Naive B cell (primary cell): ENCODE data around the gene LMO7. TPM values are rescaled to one million over a fixed set of nuclear protein-coding genes. Genes with fewer than 3 reads are reported as not detected.
"Not testable (repeated sequence)": the region's sequence is repeated elsewhere in the genome, so short reads cannot be mapped to it uniquely, and the experiment has no call there.

Experiments
- ATAC-seq, 2 donors: fragments of 150-1000 bp; cut with Tn5 transposase; 2 replicates each; pipeline ENCODE4 v1.10.0; 2021; ENCODE audit warnings: low read depth in 2 of 2, mild to moderate bottlenecking in 2 of 2, moderate library complexity in 2 of 2
- DNase-seq: peaks from one replicate; pipeline ENCODE4 v3.0.0; 2022
- H3K27ac Mint-ChIP-seq, 6 donors: one replicate each; pipeline ENCODE4 v1.8.0; 2020 to 2022; ENCODE audit warnings: mild to moderate bottlenecking in 6 of 6, mixed read lengths in 6 of 6, moderate library complexity in 5 of 6, inconsistent platforms in 2 of 6
- H3K27me3 Mint-ChIP-seq, 3 donors: one replicate each; pipeline ENCODE4 v1.8.0; 2021 to 2022; ENCODE audit warnings: mixed read lengths in 3 of 3, mild to moderate bottlenecking in 1 of 3
- H3K36me3 Mint-ChIP-seq, 2 donors: one replicate each; pipeline ENCODE4 v1.8.0; 2020 to 2022; ENCODE audit warnings: mixed read lengths in 2 of 2, inconsistent platforms in 1 of 2, mild to moderate bottlenecking in 1 of 2
- H3K4me1 Mint-ChIP-seq, 3 donors: one replicate each; pipeline ENCODE4 v1.8.0; 2020 to 2022; ENCODE audit warnings: mixed read lengths in 3 of 3, inconsistent platforms in 1 of 3, mild to moderate bottlenecking in 1 of 3, moderate library complexity in 1 of 3
- H3K4me3 Mint-ChIP-seq, 8 donors: one replicate each; pipeline ENCODE4 v1.8.0; 2020 to 2022; ENCODE audit warnings: mild to moderate bottlenecking in 8 of 8, mixed read lengths in 8 of 8, moderate library complexity in 8 of 8, inconsistent platforms in 2 of 8
- H3K9me3 Mint-ChIP-seq, 7 donors: one replicate each; pipeline ENCODE4 v1.8.0; 2020 to 2022; ENCODE audit warnings: mixed read lengths in 7 of 7, mild to moderate bottlenecking in 5 of 7, inconsistent platforms in 2 of 7, moderate library complexity in 1 of 7
- polyA plus RNA-seq, 6 donors: library from polyadenylated mRNA; unstranded; fragments of 300-500 nt; fragmentation: Illumina TruSeq; gene quantifications; one replicate each; pipeline ENCODE4 v1.2.3, GENCODE V29; 2021; ENCODE audit warnings: low read depth in 6 of 6

The LMO7 gene
- polyA plus RNA-seq, 6 donors from 2014 or later = 6.8 to 9.6 (median 9.4) TPM; not detected in 1

DNA sequence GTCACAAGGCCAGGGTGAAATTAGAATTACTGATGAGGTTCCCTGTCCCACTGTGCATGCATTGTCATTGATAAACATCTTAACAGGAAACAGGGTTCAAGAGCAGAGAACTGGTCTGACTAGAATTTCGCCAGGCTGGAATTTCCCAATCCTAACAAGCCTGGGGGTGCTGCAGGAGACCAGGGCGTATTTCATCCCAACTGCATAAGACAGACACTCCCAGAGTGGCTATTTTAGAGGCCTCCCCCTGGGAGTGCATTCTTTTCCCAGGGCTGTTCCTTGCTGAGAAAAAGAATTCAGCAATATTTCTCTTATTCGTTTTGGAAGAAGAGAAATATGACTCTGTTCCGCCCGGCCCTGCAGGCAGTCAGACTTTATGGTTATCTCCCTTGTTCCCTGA, 144.0 kb downstream of the LMO7 start:
- not testable (repeated sequence) for H3K4me1 Mint-ChIP-seq, DNase-seq, H3K27ac Mint-ChIP-seq, ATAC-seq, H3K27me3 Mint-ChIP-seq
- Mint-ChIP-seq H3K36me3 (peaks cover 7 to 14% of the 10 kb centered on the region in 2 donors), H3K9me3 (peaks cover 0 to 33% (median 25%) of the 10 kb centered on the region in 7 donors), H3K4me3 (peak overlapping the region in 1 of 8 donors; percentile 40)

DNA sequence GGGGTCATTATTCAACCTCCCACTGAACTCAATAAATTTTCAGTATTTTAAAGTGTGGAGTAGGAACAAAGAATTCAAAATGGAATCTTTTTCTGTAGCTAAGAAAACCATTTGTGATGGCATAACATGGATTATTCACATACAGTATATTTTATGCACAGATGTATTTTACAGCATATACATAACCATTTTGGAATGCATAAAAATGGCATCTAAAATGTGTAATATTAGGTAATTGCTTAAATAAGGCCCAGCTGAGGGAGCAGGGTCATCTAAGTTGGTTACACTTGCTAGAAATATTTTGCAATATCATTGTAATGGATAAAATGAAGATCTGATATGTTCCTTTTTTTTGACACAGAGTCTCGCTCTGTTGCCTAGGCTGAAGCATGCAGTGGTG, 146.9 kb downstream of the LMO7 start:
- ATAC-seq = no peak

DNA sequence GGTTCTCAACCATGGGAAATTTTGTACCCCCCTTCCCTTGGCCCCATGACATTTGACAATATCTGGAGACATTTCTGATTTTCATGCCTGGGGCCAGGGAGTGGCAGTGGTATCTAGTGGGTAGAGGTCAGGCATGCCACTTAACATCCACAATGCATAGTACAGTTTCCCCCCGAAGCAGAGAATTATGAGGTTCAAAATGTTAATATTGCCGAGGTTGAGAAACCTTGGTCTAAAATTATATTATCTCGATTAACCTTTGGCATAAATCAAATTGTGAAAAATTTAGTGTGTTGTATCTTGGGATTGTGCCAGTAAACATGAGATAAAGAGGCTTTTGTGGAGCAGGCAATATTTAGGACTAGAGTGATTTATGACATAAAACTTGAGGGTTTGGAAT, 147.9 kb downstream of the LMO7 start:
- Mint-ChIP-seq H3K4me1 (no peaks in the 10 kb centered on the region), H3K36me3 (peaks cover 7 to 14% of the 10 kb centered on the region in 2 donors), H3K9me3 (peaks cover 0 to 27% (median 19%) of the 10 kb centered on the region in 7 donors), H3K27ac (peak overlapping the region in 1 of 6 donors; percentile 25), H3K4me3 (no peak overlapping the region), H3K27me3 (no peaks in the 10 kb centered on the region)
- ATAC-seq = no peak
- no peak for DNase-seq

More for the DNA sequence above, 146.9 kb downstream of the LMO7 start:
- Mint-ChIP-seq H3K27ac (no peak overlapping the region), H3K4me3 (no peak overlapping the region), H3K9me3 (peaks cover 0 to 33% (median 25%) of the 10 kb centered on the region in 7 donors), H3K36me3 (peaks cover 7 to 14% of the 10 kb centered on the region in 2 donors), H3K4me1 (no peaks in the 10 kb centered on the region), H3K27me3 (no peaks in the 10 kb centered on the region)
- DNase-seq = no peak

DNA sequence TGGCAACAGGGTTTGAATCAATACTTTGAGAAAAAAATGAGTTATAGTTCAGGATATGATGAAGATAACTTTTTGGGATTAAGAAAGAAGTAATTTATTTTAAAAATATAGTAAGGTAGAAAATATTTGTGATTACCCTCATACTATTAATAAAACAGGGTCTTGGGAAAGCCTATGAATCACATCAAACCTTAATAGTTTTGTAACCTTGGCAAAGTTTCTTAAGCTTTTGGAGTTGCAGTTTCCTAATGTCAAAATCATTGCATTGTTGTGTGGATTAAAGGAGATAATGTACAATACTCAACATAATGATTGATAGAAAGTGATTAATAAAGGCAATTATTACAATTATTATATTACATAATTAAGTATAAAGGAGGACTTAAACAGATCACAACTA, 149.0 kb downstream of the LMO7 start:
- H3K4me1 Mint-ChIP-seq = no peaks in the 10 kb centered on the region
- H3K9me3 Mint-ChIP-seq = peaks cover 0 to 16% (median 10%) of the 10 kb centered on the region in 7 donors
- no peak overlapping the region for H3K4me3 Mint-ChIP-seq
- peaks cover 3 to 7% of the 10 kb centered on the region in 2 donors for H3K36me3 Mint-ChIP-seq
- H3K27me3 Mint-ChIP-seq = no peaks in the 10 kb centered on the region
- H3K27ac Mint-ChIP-seq = no peak overlapping the region
- DNase-seq (no peak), ATAC-seq (no peak)

DNA sequence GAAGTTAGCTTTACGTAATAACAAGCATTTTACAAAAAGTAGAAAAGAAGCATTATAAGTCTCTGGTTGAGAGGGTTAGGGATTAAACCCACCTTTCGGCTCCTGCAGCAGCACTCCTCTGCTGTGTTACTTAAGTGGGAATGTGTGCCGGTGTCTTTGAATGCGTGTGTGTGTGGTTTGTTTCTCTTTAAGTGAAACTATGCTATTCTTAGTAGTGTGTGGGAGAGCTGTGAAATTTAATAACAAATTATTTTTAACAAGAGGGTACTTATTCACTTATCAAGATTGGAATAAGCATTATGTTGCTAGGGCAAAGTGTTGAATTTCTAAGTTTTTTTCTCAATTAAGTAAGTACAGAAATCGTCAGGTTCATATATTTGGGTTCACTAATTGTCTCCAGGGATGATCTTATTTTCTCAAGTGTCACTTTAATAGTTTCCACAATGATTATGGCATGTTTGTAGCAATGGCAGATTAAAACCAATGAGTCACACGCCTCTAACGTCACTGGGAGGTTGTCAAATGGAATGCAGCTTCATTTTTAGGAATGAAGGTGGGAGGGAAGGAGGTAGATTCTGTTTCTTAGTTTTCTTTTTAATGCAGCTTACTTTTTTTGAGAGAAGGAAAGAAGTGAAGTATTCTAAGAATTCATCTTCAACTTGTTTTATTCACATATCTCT, 151.3 kb downstream of the LMO7 start:
- ATAC-seq = no peak
- no peak overlapping the region for H3K27ac Mint-ChIP-seq
- peaks cover 0 to 3% of the 10 kb centered on the region in 2 donors for H3K36me3 Mint-ChIP-seq
- no peak overlapping the region for H3K4me3 Mint-ChIP-seq
- H3K27me3 Mint-ChIP-seq = no peaks in the 10 kb centered on the region
- DNase-seq = no peak
- peaks cover 0 to 5% (median 3%) of the 10 kb centered on the region in 7 donors for H3K9me3 Mint-ChIP-seq
- H3K4me1 Mint-ChIP-seq = no peaks in the 10 kb centered on the region

DNA sequence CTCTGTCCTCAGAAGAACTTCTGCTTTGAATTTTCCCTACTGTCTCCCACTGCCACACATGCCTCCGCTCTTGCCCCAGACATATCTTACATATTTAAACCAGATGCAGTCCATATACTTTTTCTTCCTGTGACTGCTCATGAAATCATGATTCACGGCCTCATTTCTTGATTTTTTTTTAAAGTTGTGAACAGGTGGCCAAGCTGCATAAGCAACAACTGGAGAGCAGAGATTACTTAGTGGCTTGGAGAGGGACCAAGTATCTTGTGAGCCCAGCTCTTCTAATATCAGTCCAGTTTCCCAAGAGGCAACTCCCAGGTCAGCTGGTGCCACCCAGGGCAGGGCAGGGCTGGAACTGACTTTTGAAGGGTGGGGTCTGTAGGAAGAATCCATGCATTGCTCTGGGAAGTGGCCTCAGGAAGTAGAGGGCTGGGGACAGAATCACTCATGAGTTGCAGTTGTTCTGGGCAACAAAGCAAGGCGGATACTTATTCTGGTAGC, 152.4 kb downstream of the LMO7 start:
- ATAC-seq = no peak
- H3K36me3 Mint-ChIP-seq = no peaks in the 10 kb centered on the region
- H3K9me3 Mint-ChIP-seq = no peaks in the 10 kb centered on the region
- no peak overlapping the region for H3K4me3 Mint-ChIP-seq
- DNase-seq = no peak
- H3K4me1 Mint-ChIP-seq = no peaks in the 10 kb centered on the region
- H3K27me3 Mint-ChIP-seq = no peaks in the 10 kb centered on the region
- no peak overlapping the region for H3K27ac Mint-ChIP-seq

DNA sequence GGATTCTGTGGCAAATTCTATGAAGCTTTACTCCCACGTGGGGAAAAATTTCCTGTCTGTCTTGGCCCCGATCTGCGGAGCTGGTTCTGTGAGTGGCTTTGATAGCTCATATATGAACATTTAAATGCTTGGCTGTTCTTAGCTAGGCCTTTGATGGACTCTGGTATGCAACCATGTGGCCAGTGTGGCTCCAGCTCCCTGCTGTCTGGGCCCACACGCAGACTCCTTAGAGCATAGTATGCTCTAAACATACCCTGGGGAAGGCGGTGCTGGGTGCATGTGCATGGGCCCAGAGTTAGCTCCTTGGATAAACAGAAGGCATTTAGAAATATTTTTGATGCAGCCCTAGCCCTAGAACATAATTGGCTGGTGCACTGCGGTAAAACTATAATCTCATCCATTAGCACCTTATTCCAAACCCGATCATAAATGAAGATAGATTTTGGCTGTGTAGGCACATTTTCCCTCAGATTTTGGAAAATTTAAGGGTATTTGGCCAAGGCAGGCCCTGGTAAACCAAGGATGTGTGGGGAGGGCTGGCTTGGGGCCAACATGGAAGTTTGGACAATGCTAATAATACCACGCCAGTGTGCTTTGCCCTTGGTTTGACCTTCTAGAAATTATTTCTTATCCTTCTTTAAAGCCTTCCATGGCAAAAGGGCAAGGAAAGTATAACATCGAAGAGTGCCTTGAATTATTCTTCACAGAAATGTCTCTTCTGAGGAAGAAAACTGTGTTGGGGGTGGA, 153.5 kb downstream of the LMO7 start:
- DNase-seq = no peak
- Mint-ChIP-seq H3K27ac (no peak overlapping the region), H3K36me3 (no peaks in the 10 kb centered on the region), H3K4me3 (no peak overlapping the region), H3K4me1 (no peaks in the 10 kb centered on the region), H3K27me3 (no peaks in the 10 kb centered on the region), H3K9me3 (peaks cover 0 to 2% (median 0%) of the 10 kb centered on the region in 7 donors)
- no peak for ATAC-seq

DNA sequence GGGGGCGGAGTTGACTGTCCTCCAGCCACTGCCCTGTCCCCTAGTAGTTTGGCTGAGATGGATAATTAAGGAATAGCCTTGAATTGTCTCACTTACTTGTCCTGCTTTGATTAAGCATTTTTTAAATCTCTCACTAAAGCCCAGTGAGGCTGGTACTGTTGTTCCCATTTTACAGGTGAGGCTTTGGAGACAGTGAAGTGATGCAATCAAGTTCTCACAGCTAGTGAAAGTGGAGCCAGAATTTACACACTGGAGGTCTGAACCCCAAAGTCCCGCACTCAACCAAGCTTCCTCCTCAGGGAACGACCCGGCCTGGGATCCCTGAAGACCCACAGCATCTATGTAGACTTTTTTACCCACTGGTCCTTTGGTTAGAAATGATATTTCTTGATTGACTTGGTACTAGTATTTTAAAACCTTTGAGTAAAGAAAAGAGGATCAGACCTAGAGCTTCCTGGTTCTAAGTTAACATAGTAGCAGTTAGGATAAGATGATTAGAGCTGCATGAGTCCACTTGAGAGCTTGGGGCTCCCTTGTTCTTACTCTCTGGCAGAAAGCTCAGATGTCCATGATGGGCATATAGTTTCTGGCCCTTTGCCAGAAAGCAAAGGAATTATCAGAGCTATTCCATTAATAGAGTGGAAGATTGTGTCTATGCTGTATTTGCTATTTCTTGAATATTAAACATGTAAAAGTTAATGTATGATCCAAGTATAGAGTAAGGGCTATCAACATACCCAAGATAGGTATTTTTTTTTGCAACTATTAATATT, 154.3 kb downstream of the LMO7 start:
- ATAC-seq (no peak), DNase-seq (no peak)
- Mint-ChIP-seq H3K27me3 (no peaks in the 10 kb centered on the region), H3K4me3 (no peak overlapping the region), H3K27ac (no peak overlapping the region), H3K9me3 (peaks cover 0 to 2% (median 0%) of the 10 kb centered on the region in 7 donors), H3K4me1 (no peaks in the 10 kb centered on the region), H3K36me3 (no peaks in the 10 kb centered on the region)

DNA sequence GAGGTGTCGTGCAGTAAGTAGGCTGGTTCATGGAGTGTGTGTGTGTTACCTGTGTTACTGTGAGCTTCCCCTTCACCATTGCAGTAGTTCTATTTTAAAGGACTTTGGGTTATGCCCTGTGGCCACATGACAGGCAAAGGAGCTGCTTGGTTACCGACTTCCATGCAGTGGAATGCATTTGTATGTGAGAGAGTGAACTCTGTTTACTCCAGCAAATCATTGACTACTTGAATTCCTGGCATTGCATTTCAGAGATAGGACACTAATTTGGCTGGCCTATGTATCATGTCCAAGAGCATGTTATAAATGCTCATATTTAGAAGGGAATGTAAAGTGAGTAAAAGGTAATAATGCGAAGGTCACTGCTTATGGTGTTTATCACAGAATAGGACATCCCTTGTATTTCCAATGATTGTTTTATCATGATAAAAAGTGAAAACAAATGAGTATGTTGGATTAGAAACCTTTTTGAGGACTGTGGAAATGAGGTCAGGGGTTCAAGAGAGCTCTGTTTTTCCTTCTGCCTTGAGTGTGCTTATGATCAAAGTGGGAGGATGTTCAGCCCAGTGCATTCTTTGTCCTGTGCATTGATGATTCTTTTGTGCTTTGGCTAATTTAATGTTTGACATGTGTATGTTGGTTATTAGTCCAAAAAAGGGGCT, 156.5 kb downstream of the LMO7 start:
- H3K9me3 Mint-ChIP-seq = peaks cover 0 to 2% (median 0%) of the 10 kb centered on the region in 7 donors
- no peaks in the 10 kb centered on the region for H3K27me3 Mint-ChIP-seq
- DNase-seq (no peak), ATAC-seq (no peak)
- H3K4me1 Mint-ChIP-seq = no peaks in the 10 kb centered on the region
- peaks cover 7 to 14% of the 10 kb centered on the region in 2 donors for H3K36me3 Mint-ChIP-seq
- H3K27ac Mint-ChIP-seq = no peak overlapping the region
- no peak overlapping the region for H3K4me3 Mint-ChIP-seq

DNA sequence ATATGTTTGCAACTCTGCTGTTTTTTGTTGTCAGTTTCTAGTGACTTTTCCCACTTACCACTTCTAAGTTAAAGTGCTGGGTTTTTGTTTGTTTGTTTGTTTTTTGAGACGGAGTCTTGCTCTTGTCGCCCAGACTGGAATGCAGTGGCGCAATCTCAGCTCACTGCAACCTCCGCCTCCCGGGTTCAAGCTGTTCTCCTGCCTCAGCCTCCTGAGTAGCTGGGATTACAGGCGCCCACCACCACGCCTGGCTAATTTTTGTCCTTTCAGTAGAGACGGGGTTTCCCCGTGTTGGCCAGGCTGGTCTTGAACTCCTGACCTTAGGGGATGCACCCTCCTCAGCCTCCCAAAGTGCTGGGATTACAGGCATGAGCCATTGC, 157.0 kb downstream of the LMO7 start:
- not testable (repeated sequence) for H3K9me3 Mint-ChIP-seq, ATAC-seq, H3K4me3 Mint-ChIP-seq, H3K27me3 Mint-ChIP-seq, H3K27ac Mint-ChIP-seq, H3K4me1 Mint-ChIP-seq, DNase-seq
- peaks cover 7 to 15% of the 10 kb centered on the region in 2 donors for H3K36me3 Mint-ChIP-seq

DNA sequence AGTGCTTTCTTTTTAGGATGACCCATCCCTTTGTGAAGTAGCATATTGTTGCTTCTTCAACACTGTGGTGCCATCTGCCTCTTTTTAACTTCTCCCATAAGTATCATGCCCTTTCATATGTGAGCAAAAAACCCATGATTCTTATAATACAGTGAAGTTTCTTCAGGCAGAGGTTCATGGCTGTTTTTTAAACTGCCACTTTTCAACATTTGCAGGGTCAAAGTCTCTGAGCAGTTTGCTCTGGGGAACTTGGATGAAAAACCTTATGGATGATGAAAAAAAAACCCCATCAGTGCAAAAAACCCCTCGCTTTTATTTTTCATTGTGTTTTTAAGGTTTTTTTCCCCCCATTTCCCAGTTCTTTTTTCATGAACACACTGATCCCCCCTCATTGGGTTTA, 158.5 kb downstream of the LMO7 start:
- H3K36me3 Mint-ChIP-seq = peaks cover 7 to 15% of the 10 kb centered on the region in 2 donors
- H3K27me3 Mint-ChIP-seq = no peaks in the 10 kb centered on the region
- H3K4me1 Mint-ChIP-seq = no peaks in the 10 kb centered on the region
- H3K9me3 Mint-ChIP-seq = peaks cover 0 to 2% (median 0%) of the 10 kb centered on the region in 7 donors
- H3K27ac Mint-ChIP-seq = no peak overlapping the region
- no peak overlapping the region for H3K4me3 Mint-ChIP-seq
- DNase-seq (no peak), ATAC-seq (no peak)

DNA sequence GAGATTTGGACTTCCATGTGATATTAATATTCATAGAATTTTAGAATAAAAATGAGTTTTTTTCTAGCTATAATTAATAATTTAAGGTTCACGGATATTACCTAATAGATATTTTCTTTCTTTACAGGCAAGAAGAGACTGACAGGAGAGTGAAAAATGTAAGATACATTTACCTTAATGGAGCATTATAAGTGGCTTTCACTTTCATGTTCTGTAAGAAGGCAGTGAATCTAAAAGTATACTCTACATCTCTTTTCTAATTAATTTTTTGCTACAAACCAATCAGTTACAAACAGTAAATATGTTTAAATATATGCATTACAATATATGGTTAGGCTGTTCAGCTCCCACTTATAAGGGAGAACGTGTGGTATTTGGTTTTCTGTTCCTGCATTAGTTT, 159.1 kb downstream of the LMO7 start:
- peaks cover 7 to 15% of the 10 kb centered on the region in 2 donors for H3K36me3 Mint-ChIP-seq
- ATAC-seq (no peak), DNase-seq (no peak)
- H3K27me3 Mint-ChIP-seq = no peaks in the 10 kb centered on the region
- H3K9me3 Mint-ChIP-seq = peaks cover 0 to 2% (median 0%) of the 10 kb centered on the region in 7 donors
- H3K4me1 Mint-ChIP-seq = no peaks in the 10 kb centered on the region
- no peak overlapping the region for H3K4me3 Mint-ChIP-seq
- no peak overlapping the region for H3K27ac Mint-ChIP-seq

DNA sequence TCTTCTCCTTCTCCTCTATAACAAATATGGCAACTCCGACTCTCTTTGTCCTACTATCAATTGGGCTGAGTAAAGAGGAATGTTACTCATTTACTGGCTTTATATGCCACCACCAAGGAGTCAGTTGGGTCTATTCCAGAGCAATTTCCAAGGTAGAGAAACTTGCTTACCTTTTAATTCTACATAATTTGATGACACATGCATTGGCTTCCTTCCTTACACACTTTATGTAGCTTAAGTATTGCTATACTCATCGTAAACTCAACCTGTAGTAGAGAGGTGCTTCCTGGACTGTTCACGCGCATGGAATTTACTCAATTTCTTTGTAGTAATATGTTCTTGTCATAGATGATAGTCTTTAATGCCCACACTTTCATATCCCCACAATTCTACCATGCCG, 160.7 kb downstream of the LMO7 start:
- H3K36me3 Mint-ChIP-seq = peaks cover 11 to 15% of the 10 kb centered on the region in 2 donors
- no peak overlapping the region for H3K27ac Mint-ChIP-seq
- no peaks in the 10 kb centered on the region for H3K27me3 Mint-ChIP-seq
- peaks cover 0 to 2% (median 0%) of the 10 kb centered on the region in 7 donors for H3K9me3 Mint-ChIP-seq
- no peak for DNase-seq
- ATAC-seq = no peak
- no peak overlapping the region for H3K4me3 Mint-ChIP-seq
- H3K4me1 Mint-ChIP-seq = no peaks in the 10 kb centered on the region
